ENCODE data around the gene RASGRF1. TPM values are rescaled to one million over a fixed set of nuclear protein-coding genes. Genes with fewer than 3 reads are reported as not detected.
"Not testable (repeated sequence)": the region's sequence is repeated elsewhere in the genome, so short reads cannot be mapped to it uniquely, and the experiment has no call there.

Gene RASGRF1
- total RNA-seq, 1 experiment from 2014 or later: 1.1 TPM

DNA sequence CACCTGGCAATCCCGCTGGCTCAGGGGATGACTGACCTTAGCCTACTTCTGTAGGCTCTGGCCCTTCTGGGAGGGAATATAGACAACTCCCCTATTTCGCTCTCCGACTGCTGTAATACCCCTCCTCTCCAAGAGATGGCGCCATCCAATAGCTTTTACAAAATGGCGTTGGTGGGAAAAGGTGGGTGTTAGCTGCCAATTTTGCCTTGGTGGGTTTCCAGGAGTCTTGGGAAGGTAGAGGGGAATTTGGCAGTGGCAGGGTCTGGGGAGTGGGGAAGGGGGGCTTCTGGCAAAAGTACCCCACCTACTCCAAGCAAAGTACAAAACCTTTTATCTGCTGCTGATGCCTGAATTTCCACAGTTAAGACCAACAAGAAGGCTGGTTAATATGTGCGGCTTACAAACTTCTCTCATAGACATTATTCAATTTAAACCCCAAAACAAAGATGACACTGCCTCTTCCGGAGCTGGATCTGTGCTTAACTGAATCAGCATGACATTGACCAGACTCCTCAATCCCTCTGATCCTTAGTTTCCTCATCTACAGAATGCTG, 62.1 kb downstream of the RASGRF1 start:
- H3K27me3 ChIP-seq: no peaks in the 10 kb centered on the region
- no peak overlapping the region for H3K4me3 ChIP-seq
- H3K27ac ChIP-seq: no peak overlapping the region
- no peaks in the 10 kb centered on the region for H3K4me1 ChIP-seq
- DNase-seq: peak; percentile 41 to 77
- H3K36me3 ChIP-seq: no peaks in the 10 kb centered on the region
- H3K9me3 ChIP-seq (replicated peaks): 0 out of 2 replicates have a peak, but pooled peaks cover 3% of the 10 kb centered on the region

DNA sequence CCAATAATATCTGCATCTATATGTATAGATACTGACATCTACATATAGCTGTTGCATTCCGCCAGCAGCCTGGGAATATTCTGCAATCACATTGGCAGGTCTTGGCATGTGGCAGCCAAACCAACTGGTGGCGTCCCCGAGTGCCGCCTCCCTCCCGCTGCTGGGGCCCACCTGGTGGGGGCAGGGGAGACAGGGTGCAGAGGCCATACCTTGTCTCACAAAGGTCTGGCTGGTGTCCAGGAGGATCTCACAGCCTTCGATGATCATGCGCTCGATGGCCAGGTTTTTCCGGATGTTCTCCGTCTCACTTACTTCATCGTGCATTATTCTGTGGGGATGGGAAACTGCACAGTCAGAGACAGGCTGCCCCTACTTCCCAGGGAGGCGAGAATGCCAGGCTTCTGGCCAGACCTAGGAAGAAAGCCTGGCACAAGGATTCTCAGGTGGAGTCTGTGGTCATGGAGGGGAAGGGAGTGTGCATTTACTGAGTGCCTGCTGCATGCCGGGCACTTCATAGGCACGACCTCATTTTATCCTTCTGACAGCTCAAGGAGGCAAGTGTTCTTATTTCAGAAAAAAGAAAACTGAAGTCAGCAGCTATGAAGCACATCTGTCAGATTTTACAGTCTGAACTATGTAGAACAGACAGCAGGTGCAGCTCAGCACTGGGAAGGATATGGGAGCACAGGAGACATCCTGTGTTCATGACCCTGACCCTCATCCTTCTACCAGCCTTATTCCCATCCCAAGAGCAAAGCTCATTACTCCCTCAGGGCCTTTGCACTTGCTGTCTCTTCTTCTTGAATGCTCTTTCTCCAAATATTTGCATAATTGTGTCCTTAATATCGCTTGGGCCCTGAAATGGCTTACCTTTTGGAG, 62.8 kb downstream of the RASGRF1 start:
- Histone ChIP-seq H3K4me1 (no peaks in the 10 kb centered on the region), H3K27me3 (no peaks in the 10 kb centered on the region), H3K36me3 (no peaks in the 10 kb centered on the region), H3K4me3 (no peak overlapping the region), H3K27ac (no peak overlapping the region), H3K9me3 (replicated peaks) (0 out of 2 replicates have a peak, but pooled peaks cover 3% of the 10 kb centered on the region)
- DNase-seq: no peak

DNA sequence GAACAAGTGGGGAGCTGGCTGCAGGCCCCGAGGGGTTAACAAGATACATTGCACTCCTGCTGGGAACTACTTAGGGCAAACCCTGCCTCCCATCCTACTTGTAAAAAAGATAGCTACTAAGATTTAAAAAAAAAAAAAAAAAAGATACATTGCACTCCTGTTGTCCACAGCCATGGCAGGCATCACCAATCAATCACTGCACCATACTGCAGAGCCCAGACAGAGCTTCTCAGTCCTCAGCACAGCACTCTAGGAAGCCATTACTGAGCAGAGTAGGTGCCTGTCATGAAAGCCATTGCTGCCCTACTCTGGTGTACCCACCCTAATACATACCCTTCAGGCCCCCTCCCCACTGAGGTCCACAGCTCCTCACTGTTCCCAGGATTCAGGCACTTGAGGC, 64.8 kb downstream of the RASGRF1 start:
- no peaks in the 10 kb centered on the region for H3K27me3 ChIP-seq
- DNase-seq: no peak
- no peaks in the 10 kb centered on the region for H3K4me1 ChIP-seq
- no peak overlapping the region for H3K4me3 ChIP-seq
- H3K36me3 ChIP-seq: no peaks in the 10 kb centered on the region
- H3K9me3 ChIP-seq (replicated peaks): 0 out of 2 replicates have a peak, but pooled peaks cover 3% of the 10 kb centered on the region
- no peak overlapping the region for H3K27ac ChIP-seq

DNA sequence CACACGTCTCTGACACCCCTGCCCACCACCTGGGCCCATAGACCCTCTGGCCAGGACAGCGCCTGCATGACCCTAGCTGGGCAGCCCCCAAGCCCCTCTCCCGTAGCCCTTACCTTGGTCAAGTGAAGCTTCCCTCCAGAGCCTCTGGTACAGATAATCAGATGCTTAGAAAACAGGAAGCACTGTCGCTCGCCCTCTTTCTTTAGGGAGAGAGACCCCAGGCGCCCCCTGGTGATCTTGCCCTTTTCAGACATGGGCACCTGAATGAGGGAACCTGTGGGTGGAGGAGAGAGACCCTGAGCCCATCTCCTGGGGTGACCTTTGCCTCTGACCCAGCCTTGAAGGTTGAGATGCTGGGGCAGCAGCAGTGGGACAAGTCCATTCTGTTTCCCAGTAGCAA, 65.4 kb downstream of the RASGRF1 start:
- DNase-seq: peak; percentile 23 to 46
- H3K27ac ChIP-seq: no peak overlapping the region
- no peak overlapping the region for H3K4me3 ChIP-seq
- H3K9me3 ChIP-seq (replicated peaks): 0 out of 2 replicates have a peak, but pooled peaks cover 3% of the 10 kb centered on the region
- no peaks in the 10 kb centered on the region for H3K27me3 ChIP-seq
- H3K4me1 ChIP-seq: no peaks in the 10 kb centered on the region
- no peaks in the 10 kb centered on the region for H3K36me3 ChIP-seq

DNA sequence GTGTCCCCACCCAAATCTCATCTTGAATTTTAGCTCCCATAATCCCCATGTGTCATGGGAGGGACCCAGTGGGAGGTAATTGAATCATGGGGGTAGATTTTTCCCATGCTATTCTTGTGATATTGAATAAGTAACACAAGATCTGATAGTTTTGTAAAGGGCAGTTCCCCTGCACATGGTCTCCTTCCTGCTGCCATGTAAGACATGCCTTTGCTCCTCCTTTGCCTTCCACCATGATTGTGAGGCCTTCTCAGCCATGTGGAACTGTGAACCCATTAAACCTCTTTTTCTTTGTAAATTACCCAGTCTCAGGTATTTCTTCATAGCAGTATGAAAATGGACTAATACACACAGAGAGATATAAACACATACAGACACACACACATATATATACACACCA, 66.1 kb downstream of the RASGRF1 start:
- H3K27ac ChIP-seq: not testable (repeated sequence)

DNA sequence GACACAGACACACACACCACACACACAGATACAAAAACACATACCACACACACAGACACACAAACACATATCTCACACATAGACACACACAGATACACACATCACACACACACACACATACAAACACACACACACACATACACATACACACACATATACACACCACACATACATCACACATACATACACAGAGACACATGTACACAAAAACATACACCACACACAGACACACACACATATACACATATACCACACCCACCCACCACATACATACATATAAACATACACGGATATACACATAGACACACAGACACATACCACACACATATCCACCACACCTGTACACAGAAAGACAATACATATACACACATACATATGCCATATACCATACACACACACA, 66.7 kb downstream of the RASGRF1 start:
- H3K36me3 ChIP-seq: no peaks in the 10 kb centered on the region
- DNase-seq: no peak
- no peaks in the 10 kb centered on the region for H3K4me1 ChIP-seq

More for the DNA sequence above, 66.1 kb downstream of the RASGRF1 start:
- not testable (repeated sequence) for H3K27me3 ChIP-seq; H3K4me1 ChIP-seq; H3K4me3 ChIP-seq; H3K36me3 ChIP-seq; DNase-seq; H3K9me3 ChIP-seq (replicated peaks)

DNA sequence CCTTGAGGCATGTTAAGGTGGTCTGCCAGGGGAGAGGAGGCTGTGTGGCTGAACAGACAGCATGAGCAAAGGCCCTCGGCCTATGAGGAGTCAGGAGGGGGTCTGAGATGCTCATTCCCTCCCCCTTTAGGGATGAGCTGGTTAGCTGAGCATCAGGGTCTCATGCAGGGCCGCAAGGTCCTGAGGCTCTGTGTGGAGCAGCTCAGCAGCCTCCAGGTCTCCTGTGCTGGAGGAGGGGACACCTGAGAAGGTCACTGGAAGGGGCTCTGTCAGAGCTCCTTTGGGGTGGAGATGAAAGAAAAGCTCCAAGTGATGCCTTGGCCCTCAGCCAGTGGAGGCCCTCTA, 67.1 kb downstream of the RASGRF1 start:
- DNase-seq: no peak
- H3K4me1 ChIP-seq: no peaks in the 10 kb centered on the region
- H3K9me3 ChIP-seq (replicated peaks): 0 out of 2 replicates have a peak, but pooled peaks cover 3% of the 10 kb centered on the region
- no peaks in the 10 kb centered on the region for H3K36me3 ChIP-seq
- no peak overlapping the region for H3K27ac ChIP-seq
- H3K27me3 ChIP-seq: no peaks in the 10 kb centered on the region
- H3K4me3 ChIP-seq: no peak overlapping the region

More for the DNA sequence above, 66.7 kb downstream of the RASGRF1 start:
- 0 out of 2 replicates have a peak, but pooled peaks cover 3% of the 10 kb centered on the region for H3K9me3 ChIP-seq (replicated peaks)
- H3K4me3 ChIP-seq: no peak overlapping the region
- no peaks in the 10 kb centered on the region for H3K27me3 ChIP-seq
- H3K27ac ChIP-seq: no peak overlapping the region

DNA sequence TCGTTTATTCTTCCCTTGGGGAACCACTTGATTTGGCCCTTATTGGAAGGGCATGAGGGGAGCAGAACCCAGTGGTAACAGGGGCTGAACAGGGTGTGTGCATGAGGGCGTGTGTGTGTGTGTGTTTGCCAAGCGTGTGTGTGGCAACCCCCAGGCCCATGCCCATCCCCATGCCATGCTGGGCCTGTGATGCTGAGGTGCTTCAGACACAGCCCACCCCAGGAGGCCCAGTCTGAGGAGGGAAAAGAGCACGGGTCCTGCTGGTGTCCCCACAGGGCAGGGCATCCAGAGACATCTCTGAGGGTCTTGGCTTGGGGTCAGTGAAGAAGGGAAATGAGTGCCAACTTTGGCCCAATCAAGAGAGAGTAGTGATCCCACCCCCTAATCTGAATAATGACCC, 71.6 kb downstream of the RASGRF1 start:
- Histone ChIP-seq H3K27ac (no peak overlapping the region), H3K4me1 (no peaks in the 10 kb centered on the region), H3K4me3 (no peak overlapping the region), H3K27me3 (0 out of 2 replicates have a peak, but pooled peaks cover 4% of the 10 kb centered on the region), H3K9me3 (replicated peaks) (no peaks in the 10 kb centered on the region), H3K36me3 (no peaks in the 10 kb centered on the region)
- DNase-seq: no peak

DNA sequence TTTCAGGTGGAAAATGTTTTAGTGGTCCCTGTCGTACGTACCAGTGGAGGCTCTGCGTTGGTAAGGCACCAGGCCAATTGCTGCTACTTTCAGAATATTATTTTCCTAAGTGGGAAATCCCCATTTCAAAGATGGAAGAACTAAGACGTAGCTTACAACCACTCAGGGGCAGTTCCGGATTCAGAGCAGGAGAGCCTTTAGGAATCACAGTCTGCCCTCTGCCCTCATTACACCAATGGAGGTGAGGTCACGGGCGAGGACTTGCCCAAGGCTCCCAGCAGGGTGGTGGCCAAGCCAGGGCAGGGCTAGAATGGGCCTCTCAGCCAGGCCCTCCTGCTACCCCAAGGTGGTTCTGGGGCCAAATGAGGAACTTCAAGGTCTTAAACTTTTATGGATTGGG, 72.6 kb downstream of the RASGRF1 start:
- Histone ChIP-seq H3K4me3 (no peak overlapping the region), H3K27ac (no peak overlapping the region), H3K9me3 (replicated peaks) (no peaks in the 10 kb centered on the region), H3K4me1 (no peaks in the 10 kb centered on the region), H3K27me3 (0 out of 2 replicates have a peak, but pooled peaks cover 4% of the 10 kb centered on the region), H3K36me3 (no peaks in the 10 kb centered on the region)
- no peak for DNase-seq

DNA sequence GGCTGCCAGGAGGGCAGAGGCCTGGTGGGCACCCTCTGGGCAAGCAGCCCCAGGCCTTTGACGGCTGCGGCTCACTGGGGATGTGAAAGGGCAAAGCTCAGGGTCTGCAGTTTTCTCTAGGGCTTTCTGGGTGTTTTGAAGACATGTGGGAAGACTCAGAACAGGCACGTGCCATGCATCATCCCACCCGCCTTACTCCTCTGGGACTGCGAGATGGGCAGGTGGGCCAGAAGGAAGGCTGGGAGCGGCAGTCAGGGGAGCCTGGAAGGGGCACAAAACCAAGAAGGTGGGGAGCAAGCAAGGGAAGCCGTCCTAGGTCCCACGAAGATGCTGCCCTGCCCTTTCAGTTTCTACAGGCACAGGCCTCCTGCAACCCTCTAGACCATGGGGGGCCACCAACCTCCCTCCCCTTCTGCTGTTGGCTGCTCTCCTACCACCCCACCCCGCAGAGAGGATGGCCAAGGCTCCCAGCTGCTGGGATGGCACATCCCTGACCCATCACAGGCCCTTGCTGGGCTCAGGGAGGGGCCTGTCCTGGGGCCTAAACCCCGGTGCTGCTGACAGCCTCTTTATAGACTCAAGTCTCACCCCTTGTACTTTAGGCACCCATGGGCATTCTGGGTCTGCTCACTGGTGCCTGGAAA, 73.9 kb downstream of the RASGRF1 start:
- Histone ChIP-seq H3K27ac (no peak overlapping the region), H3K4me3 (no peak overlapping the region), H3K27me3 (0 out of 2 replicates have a peak, but pooled peaks cover 4% of the 10 kb centered on the region), H3K4me1 (no peaks in the 10 kb centered on the region), H3K9me3 (replicated peaks) (no peaks in the 10 kb centered on the region), H3K36me3 (no peaks in the 10 kb centered on the region)
- no peak for DNase-seq

DNA sequence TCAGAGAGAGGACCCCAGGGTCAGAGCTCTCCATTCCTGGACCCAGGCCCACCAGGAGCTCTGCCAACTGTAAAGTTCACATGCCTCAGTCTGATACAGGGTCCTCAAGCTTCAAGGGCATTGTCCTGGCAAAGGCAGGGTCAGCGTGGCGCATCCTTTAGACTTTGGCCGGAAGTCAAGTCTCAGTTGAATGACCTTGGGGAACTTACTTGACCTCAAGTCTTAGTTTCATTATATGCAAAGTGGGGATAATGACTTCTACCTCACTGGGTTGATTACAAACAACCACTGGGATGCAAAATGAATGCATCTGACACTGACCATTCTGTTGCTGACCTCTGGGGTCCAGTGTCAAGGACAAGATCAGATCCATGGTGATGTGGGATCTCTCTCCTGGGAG, 75.2 kb downstream of the RASGRF1 start:
- no peak for DNase-seq
- no peak overlapping the region for H3K27ac ChIP-seq
- H3K9me3 ChIP-seq (replicated peaks): no peaks in the 10 kb centered on the region
- H3K4me1 ChIP-seq: no peaks in the 10 kb centered on the region
- no peaks in the 10 kb centered on the region for H3K36me3 ChIP-seq
- no peak overlapping the region for H3K4me3 ChIP-seq
- 0 out of 2 replicates have a peak, but pooled peaks cover 4% of the 10 kb centered on the region for H3K27me3 ChIP-seq

DNA sequence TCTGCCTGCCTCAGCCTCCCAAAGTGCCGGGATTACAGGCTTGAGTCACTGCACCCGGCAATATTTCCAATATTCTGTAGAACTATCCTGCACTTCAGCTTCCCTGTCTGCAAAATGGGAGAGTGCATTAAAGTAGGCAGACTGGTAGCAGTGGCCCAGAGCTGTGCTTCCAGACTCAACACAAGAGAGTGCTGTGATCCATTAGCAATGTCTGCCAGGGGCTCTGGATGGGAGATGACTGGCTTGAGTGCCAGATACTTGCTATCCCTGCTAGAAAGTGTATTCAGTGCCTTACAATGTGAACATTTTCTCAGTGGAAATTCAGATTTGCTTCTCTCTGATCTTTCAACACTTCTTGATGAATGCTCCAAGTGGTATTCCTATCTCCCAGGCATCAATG, 80.3 kb downstream of the RASGRF1 start:
- no peak overlapping the region for H3K4me3 ChIP-seq
- DNase-seq: no peak

DNA sequence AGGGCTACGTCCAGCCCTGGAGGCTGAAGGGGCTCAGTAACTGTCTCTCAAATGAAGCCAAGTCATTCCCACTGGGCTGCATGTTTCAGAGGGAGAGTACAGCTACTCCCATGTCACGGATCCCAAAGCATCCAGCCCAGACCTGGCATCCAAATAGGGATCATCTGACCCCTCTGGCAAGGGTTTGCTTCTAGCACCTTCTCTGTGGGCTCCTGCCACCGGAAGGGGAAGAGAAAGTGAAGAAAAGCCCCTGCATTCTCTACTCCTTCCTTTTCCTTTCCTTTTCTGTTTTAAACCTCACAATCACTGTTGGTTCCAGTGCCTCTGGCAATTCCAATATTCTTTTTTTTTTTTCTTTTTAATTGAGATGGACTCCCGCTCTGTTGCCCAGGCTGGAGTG, 81.2 kb downstream of the RASGRF1 start:
- no peaks in the 10 kb centered on the region for H3K27me3 ChIP-seq
- H3K4me3 ChIP-seq: no peak overlapping the region
- no peak overlapping the region for H3K27ac ChIP-seq
- peaks cover 12% of the 10 kb centered on the region for H3K4me1 ChIP-seq
- DNase-seq: no peak
- no peaks in the 10 kb centered on the region for H3K9me3 ChIP-seq (replicated peaks)
- no peaks in the 10 kb centered on the region for H3K36me3 ChIP-seq

More for the DNA sequence above, 80.3 kb downstream of the RASGRF1 start:
- peaks cover 3% of the 10 kb centered on the region for H3K4me1 ChIP-seq
- H3K36me3 ChIP-seq: no peaks in the 10 kb centered on the region
- H3K9me3 ChIP-seq (replicated peaks): no peaks in the 10 kb centered on the region
- H3K27me3 ChIP-seq: no peaks in the 10 kb centered on the region
- H3K27ac ChIP-seq: no peak overlapping the region

DNA sequence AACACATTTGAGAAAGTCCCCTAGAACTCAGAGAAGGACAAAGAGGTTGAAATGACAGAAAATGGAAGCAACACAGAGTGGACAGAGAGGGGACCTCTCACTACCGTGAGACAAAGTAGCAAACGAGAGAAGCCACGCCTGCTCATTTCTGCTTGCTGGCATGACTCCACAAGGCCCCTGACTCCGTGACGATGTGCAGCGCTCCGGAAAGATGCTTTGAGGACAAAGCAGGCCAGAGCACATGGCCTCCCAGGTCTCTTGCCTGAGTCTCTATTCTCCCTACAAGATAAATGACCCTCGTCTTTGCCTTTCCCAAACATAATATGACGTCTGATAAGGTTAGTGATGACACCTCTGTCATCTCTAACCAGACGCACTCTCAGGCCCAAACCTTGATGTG, 81.9 kb downstream of the RASGRF1 start:
- H3K27ac ChIP-seq: no peak overlapping the region
- no peak for DNase-seq
- no peaks in the 10 kb centered on the region for H3K36me3 ChIP-seq
- H3K27me3 ChIP-seq: no peaks in the 10 kb centered on the region
- no peak overlapping the region for H3K4me3 ChIP-seq
- H3K9me3 ChIP-seq (replicated peaks): no peaks in the 10 kb centered on the region
- peaks cover 18% of the 10 kb centered on the region for H3K4me1 ChIP-seq

DNA sequence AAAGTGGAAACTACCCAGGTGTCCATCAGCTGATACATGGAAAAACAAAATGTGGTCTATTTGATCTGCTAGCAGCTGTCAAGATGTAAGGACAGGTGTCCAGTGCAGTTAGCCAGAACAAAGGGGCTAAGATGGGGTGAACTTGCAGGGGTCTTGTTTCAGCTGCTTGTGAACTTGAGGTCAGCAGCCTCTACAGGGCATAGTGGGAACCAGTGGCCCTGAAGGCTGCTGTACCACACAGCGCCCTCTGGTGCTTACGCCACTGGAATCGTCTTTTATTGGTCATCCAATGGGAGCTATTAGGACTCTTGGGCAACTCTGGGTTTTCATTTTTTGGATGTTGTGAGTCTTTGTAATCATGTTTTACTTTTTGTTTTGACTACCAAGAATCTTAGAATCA, 83.5 kb downstream of the RASGRF1 start:
- Histone ChIP-seq H3K36me3 (no peaks in the 10 kb centered on the region), H3K4me3 (no peak overlapping the region), H3K4me1 (peaks cover 23% of the 10 kb centered on the region), H3K27me3 (no peaks in the 10 kb centered on the region), H3K27ac (no peak overlapping the region), H3K9me3 (replicated peaks) (no peaks in the 10 kb centered on the region)
- DNase-seq: peak; percentile 63 to 79

All from SJCRH30 (cell line).